IPS-15b (cell line): ENCODE results near the gene SP5.

ENCODE experiments used
- H3K27me3 ChIP-seq: one replicate; pipeline ENCODE4 v1.6.1; 2013; ENCODE audit warnings: low read length; ENCODE audit not compliant: control insufficient read depth, insufficient read depth
- H3K36me3 ChIP-seq: one replicate; pipeline ENCODE4 v1.6.1; 2013; ENCODE audit warnings: low read length; ENCODE audit not compliant: control insufficient read depth, insufficient read depth
- H3K4me1 ChIP-seq: one replicate; pipeline ENCODE4 v1.6.1; 2013; ENCODE audit warnings: mild to moderate bottlenecking, low read length; ENCODE audit not compliant: control insufficient read depth, insufficient read depth
- H3K4me3 ChIP-seq: one replicate; pipeline ENCODE4 v1.5.1; 2013; ENCODE audit warnings: low read depth, low read length
- H3K9ac ChIP-seq: one replicate; pipeline ENCODE4 v1.6.1; 2013; ENCODE audit warnings: low read depth, mild to moderate bottlenecking, low read length
- H3K9me3 ChIP-seq: one replicate; pipeline ENCODE4 v1.6.1; 2013; ENCODE audit warnings: mild to moderate bottlenecking, low read length; ENCODE audit not compliant: control insufficient read depth, insufficient read depth

The SP5 gene

GRCh38 chr2:170690640-170691039, 24.5 kb upstream of the SP5 start:
- H3K27me3 ChIP-seq: no peaks in the 10 kb centered on the region
- no peak overlapping the region for H3K9ac ChIP-seq
- no peaks in the 10 kb centered on the region for H3K9me3 ChIP-seq
- H3K36me3 ChIP-seq: no peaks in the 10 kb centered on the region
- no peak overlapping the region for H3K4me3 ChIP-seq
- H3K4me1 ChIP-seq: peaks cover 7% of the 10 kb centered on the region

- no peaks in the 10 kb centered on the region for H3K36me3 ChIP-seq
- H3K27me3 ChIP-seq: no peaks in the 10 kb centered on the region
- H3K9me3 ChIP-seq: no peaks in the 10 kb centered on the region
- H3K4me3 ChIP-seq: no peak overlapping the region
- H3K9ac ChIP-seq: no peak overlapping the region
- H3K4me1 ChIP-seq: peaks cover 4% of the 10 kb centered on the region
Measured at GRCh38 chr2:170694316-170694715, 20.8 kb upstream of the SP5 start.

GRCh38 chr2:170695521-170696410, 19.4 kb upstream of the SP5 start:
- Histone ChIP-seq H3K36me3 (no peaks in the 10 kb centered on the region), H3K9me3 (no peaks in the 10 kb centered on the region), H3K4me3 (no peak overlapping the region), H3K27me3 (no peaks in the 10 kb centered on the region), H3K9ac (no peak overlapping the region), H3K4me1 (peaks cover 4% of the 10 kb centered on the region)

- Histone ChIP-seq H3K4me3 (no peak overlapping the region), H3K36me3 (no peaks in the 10 kb centered on the region), H3K9me3 (no peaks in the 10 kb centered on the region), H3K27me3 (no peaks in the 10 kb centered on the region), H3K4me1 (peaks cover 4% of the 10 kb centered on the region), H3K9ac (no peak overlapping the region)
Measured at GRCh38 chr2:170696948-170697347, 18.2 kb upstream of the SP5 start.

DNA sequence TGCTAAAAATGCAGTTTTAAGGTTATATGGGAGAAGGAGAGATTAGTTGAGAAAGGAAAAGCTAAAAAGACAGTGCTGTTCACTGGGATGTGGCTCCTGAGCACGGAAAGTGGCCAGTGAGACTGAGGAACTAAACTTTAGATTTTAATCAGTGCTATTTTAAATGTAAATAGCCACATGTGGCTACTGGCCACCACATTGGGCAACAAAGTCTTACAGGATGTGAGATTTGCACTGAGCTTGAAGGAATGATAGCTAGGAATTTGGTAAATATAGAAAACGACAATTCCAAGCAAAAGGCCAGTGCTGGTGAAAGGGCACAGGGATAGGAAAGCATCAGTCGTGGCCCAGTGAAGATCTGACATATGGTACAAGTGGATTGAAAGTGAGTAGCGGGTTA, 14.1 kb upstream of the SP5 start:
- Histone ChIP-seq H3K36me3 (no peaks in the 10 kb centered on the region), H3K9me3 (no peaks in the 10 kb centered on the region), H3K4me3 (no peak overlapping the region), H3K4me1 (peaks cover 4% of the 10 kb centered on the region), H3K27me3 (no peaks in the 10 kb centered on the region), H3K9ac (no peak overlapping the region)

- no peaks in the 10 kb centered on the region for H3K9me3 ChIP-seq
- H3K27me3 ChIP-seq: peaks cover 28% of the 10 kb centered on the region
- H3K9ac ChIP-seq: no peak overlapping the region
- no peak overlapping the region for H3K4me3 ChIP-seq
- H3K36me3 ChIP-seq: no peaks in the 10 kb centered on the region
- H3K4me1 ChIP-seq: peaks cover 7% of the 10 kb centered on the region
Measured at GRCh38 chr2:170703776-170704476, 11.2 kb upstream of the SP5 start.

DNA sequence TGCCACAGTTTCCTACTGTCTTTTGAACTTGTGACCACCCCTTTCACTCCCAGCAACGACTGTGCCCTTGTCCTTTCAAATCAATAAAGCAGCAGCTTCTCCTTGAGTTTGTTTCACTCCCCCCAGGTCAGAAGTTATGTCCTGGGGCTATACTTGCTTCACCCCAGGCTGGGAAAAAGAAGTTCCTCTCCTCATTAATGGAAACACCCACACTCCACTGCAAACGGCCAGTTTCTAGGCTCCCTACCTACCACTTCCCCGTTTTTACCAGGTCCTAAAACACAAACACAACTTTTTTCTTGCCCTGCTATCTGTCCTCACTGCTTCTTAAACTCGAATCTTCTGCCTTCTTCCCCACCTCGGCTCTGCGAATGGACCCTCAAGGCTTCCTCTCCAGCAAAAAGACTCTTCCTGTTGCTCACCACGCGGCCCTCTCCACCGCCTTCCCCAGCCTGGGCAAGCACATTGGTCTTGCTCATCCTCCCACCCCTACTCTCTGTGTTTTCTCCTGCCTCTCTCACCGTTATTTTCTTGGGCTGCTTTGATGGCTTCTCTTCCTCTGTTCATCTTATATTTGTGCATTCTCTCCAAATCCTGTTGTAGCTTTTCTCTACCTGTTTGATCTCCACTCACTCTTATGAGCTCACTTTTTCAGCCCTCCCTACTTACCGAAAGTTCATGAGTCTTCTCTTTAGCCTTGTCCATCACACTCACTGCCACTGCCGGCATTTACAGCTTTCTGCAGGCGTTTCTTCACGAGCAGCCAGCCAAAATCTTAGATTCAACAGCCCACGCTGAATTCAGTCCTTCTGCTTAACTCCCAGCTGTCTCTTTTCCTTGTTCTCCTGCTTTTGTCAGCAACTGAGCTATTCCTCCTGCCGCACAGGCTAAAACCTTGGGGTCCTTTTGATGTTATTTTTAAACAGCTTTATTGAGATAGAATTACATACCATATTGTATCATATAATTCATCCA, 7.0 kb upstream of the SP5 start:
- Histone ChIP-seq H3K27me3 (peaks cover 65% of the 10 kb centered on the region), H3K4me1 (peaks cover 17% of the 10 kb centered on the region), H3K36me3 (no peaks in the 10 kb centered on the region), H3K9ac (no peak overlapping the region), H3K9me3 (no peaks in the 10 kb centered on the region), H3K4me3 (no peak overlapping the region)

GRCh38 chr2:170710609-170710979, 4.5 kb upstream of the SP5 start:
- Histone ChIP-seq H3K27me3 (peaks cover 87% of the 10 kb centered on the region), H3K9ac (no peak overlapping the region), H3K4me3 (no peak overlapping the region), H3K9me3 (no peaks in the 10 kb centered on the region), H3K36me3 (no peaks in the 10 kb centered on the region), H3K4me1 (peaks cover 13% of the 10 kb centered on the region)

- Histone ChIP-seq H3K9me3 (no peaks in the 10 kb centered on the region), H3K4me3 (peak overlapping the region; percentile 66), H3K9ac (no peak overlapping the region), H3K4me1 (peaks cover 13% of the 10 kb centered on the region), H3K27me3 (peaks cover 91% of the 10 kb centered on the region), H3K36me3 (no peaks in the 10 kb centered on the region)
Measured at GRCh38 chr2:170711196-170711773, 3.9 kb upstream of the SP5 start.

- no peaks in the 10 kb centered on the region for H3K9me3 ChIP-seq
- peak overlapping the region; percentile 66 for H3K4me3 ChIP-seq
- peaks cover 13% of the 10 kb centered on the region for H3K4me1 ChIP-seq
- H3K36me3 ChIP-seq: no peaks in the 10 kb centered on the region
- H3K9ac ChIP-seq: no peak overlapping the region
- H3K27me3 ChIP-seq: peaks cover 88% of the 10 kb centered on the region
Measured at GRCh38 chr2:170711774-170712652, 3.1 kb upstream of the SP5 start.
